NCI-H1105 treated with DMSO at 0.1 percent for 48 hours (cell line): ENCODE data around the gene STING1.

Source experiments
- DNase-seq: peaks from one replicate; lab custom pipeline; 2025; lab: John Stamatoyannopoulos, UW

STING1 gene

DNA sequence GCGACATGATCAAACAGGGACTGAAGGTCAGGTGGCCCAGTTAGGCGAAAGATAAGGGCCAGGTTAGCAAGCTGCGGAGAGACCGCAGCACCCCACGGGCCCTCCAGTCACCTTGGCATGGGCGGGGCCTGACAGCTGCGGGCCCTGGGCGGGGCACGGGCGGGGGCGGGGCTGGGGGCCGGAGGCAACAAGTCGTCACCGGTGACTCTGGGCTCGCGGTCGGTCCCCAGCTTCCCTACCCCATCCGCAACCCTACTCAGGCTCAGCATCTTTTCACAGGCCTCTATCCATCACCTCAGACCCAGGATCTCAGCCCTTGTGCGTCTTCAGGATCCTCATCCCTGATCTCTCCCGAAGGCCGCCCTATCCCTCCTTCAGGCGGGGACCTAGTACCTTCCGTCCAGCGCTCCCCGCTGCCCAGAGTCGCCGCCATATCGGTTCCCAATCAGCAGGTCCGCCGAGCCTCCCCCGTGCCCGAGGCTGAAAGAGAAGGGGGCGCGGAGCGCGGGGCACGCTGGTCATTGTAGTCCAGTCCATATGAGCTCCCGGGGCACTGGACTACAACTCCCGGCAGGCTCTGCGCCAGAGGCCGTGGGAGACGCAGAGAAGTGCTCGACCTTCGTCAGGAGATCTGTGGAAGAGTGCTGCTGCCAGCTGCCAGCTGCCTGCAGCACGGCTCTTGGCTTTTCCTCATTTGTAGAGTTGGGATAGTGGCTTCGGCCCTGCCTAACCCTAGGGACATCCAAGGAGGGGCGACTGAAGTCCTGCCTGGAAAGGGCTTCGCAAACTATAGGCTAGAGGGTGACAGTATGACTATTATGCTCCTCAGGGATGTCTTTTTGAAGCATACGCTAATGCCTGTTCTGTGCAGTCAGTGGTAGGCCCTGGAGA is 43.3 kb downstream of the STING1 start, which contains the start of gene DNAJC18:
Gene DNAJC18 (minus strand): TSS at position 513 of the 891 bp plus-strand sequence. CDS start 80 bp downstream, at position 433.
- DNase-seq: peak; percentile 86

DNA sequence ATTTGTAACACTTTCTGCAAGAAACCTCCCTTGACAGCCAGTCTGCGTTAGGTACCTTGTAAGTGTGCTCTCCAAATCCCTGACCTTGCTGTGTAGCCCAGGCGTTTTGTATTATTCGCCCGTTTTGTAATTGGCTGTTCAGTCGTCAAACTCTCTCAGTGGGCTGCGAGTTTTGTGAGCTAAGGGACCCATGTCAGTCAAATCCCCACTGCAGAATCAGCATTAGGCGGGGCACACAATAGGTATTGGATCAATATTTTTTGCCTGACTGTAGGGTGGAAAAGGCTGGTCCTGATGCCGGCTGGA is 43.9 kb downstream of the STING1 start:
- no peak for DNase-seq

DNA sequence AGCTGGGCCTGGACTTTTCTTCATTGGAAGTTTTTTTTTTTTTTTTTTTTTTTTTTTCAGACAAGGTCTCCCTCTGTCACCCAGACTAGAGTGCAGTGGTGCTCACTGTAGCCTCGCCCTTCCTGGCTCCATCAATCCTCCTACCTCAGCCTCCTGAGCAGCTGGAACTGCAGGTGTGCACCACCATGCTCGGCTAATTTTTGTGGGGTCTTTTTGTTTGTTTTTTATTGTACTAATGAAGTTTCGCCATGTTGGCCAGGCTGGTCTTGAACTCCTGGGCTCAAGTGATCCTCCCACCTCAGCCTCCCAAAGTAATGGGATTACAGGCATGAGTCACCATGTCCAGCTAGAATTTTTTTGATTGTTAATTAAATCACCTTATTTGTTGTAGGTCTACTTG is 46.9 kb downstream of the STING1 start:
- DNase-seq: no peak

GRCh38 chr5:139431706-139432105 is 50.9 kb downstream of the STING1 start:
- no peak for DNase-seq

DNA sequence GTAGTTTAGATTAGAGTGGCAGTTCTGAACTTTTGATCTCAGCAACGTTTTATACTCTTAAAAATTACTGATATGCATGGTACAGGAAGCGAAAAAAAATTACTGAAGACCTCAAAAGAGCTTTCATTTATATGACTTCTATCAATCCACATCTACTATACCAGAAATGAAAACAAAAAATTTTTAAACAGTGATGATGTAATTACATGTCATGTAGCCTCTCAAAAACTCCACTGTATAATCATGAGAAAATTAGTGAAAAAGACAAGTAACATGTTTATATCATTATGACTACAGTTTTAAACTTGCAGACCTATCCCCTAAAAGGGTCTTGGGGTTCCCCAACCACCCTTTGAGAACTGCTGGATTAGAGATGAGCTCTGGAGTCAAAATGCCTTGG is 52.5 kb downstream of the STING1 start:
- no peak for DNase-seq

DNA sequence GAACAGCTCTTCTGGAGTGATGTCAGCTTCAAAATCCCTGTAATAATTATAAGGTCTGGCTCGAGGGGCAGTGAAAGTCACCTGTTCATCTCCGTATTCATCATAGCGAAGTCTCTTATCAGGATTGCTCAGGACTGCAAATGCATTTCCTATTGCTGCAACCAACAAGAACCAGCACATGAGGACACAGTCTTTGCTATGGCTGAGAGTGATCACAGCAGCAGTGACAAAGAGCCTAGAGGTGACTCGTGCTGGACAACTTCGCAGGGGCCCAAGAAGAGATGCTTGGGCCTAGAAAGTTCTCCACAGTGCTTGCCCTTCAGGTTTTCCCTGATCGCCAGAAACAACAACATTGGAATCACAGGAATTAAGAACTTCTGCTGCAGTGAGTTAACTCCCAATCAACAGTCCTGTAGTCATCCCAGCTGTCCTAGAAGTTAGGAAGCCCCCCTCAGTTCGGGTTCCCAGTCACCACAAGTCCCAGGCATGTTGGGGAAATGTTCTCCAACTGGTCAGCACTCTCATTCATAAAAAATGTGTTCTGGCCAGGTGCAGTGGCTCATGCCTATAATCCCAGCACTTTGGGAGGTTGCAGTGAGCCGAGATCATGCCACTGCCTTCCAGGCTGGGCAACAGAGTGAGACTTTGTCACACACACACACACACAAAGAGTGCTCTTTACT is 56.2 kb downstream of the STING1 start:
- DNase-seq: no peak
